ENCODE measurements around the gene RUSF1. TPM values are rescaled to one million over a fixed set of nuclear protein-coding genes. Genes with fewer than 3 reads are reported as not detected.

The RUSF1 gene
- total RNA-seq, 1 experiment from 2014 or later: 39.9 TPM

Other genes starting within 250 kb of the RUSF1 start
- not detected in 2 replicates for gene ITGAM, start 248.4 kb downstream of the RUSF1 start, total RNA-seq (2014; rRNA removed)
- gene ITGAX, start 153.2 kb downstream of the RUSF1 start, total RNA-seq (2014; rRNA removed): not detected in 2 replicates
- gene ITGAD, start 115.1 kb downstream of the RUSF1 start, total RNA-seq (2014; rRNA removed): not detected in 2 replicates
- gene COX6A2, start 80.0 kb downstream of the RUSF1 start, total RNA-seq (2014; rRNA removed): not detected in 2 replicates
- gene ZNF843, start 65.6 kb downstream of the RUSF1 start, total RNA-seq (2014; rRNA removed): 0.52 TPM in 1 of 2 replicates, not detected in the other
- gene ARMC5, start 48.9 kb downstream of the RUSF1 start, total RNA-seq (2014; rRNA removed): 5.4 and 5.8 TPM in 2 replicates
- 11.2 and 12.5 TPM in 2 replicates for gene TGFB1I1, start 36.2 kb downstream of the RUSF1 start, total RNA-seq (2014; rRNA removed)
- 0.11 TPM in 1 of 2 replicates, not detected in the other for gene SLC5A2, start 25.3 kb downstream of the RUSF1 start, total RNA-seq (2014; rRNA removed)
- gene AHSP, start 19.5 kb upstream of the RUSF1 start, total RNA-seq (2014; rRNA removed): not detected in 2 replicates

Measured in PC-3 (cell line).